Neural progenitor cell (in vitro differentiated cells): ENCODE data around the gene USP54. TPM values are rescaled to one million over a fixed set of nuclear protein-coding genes. Genes with fewer than 3 reads are reported as not detected.

ENCODE experiments used
- DNase-seq: peaks from one replicate; pipeline ENCODE4 v3.0.0-alpha.2; 2016; ENCODE audit warnings: low spot score
- H2AFZ ChIP-seq: fragments of 200-600 bp; sonication (generic); replicated peaks from 2 replicates; pipeline ENCODE4 v1.6.1; 2016; ENCODE audit warnings: antibody characterized with exemption
- H3F3A ChIP-seq: fragments of 200-600 bp; sonication (generic); 2 replicates; pipeline ENCODE4 v1.6.1; 2016; ENCODE audit warnings: antibody characterized with exemption, low read depth
- H3K27ac ChIP-seq: fragments of 200-600 bp; sonication (generic); 2 replicates; pipeline ENCODE4 v1.5.1; 2016; ENCODE audit warnings: mild to moderate bottlenecking
- H3K27me3 ChIP-seq: fragments of 200-600 bp; sonication (generic); 2 replicates; pipeline ENCODE4 v1.6.1; 2016; ENCODE audit warnings: mild to moderate bottlenecking, moderate library complexity
- H3K36me3 ChIP-seq: fragments of 200-600 bp; sonication (generic); 2 replicates; pipeline ENCODE4 v1.5.1; 2016
- H3K4me1 ChIP-seq: fragments of 200-600 bp; sonication (generic); 2 replicates; pipeline ENCODE4 v1.6.1; 2016; ENCODE audit warnings: mixed run types
- H3K4me2 ChIP-seq: fragments of 200-600 bp; sonication (generic); 2 replicates; pipeline ENCODE4 v1.6.1; 2016
- H3K4me3 ChIP-seq: fragments of 200-600 bp; sonication (generic); 2 replicates; pipeline ENCODE4 v1.5.1; 2016
- H3K79me2 ChIP-seq: fragments of 200-600 bp; sonication (generic); 2 replicates; pipeline ENCODE4 v1.6.1; 2016; ENCODE audit warnings: low read depth
- H3K9ac ChIP-seq: fragments of 200-600 bp; sonication (generic); 2 replicates; pipeline ENCODE4 v1.6.1; 2016
- H3K9me3 ChIP-seq: fragments of 200-600 bp; sonication (generic); 2 replicates; pipeline ENCODE4 v1.5.1; 2016; ENCODE audit warnings: low read depth
- H4K20me1 ChIP-seq: fragments of 200-600 bp; sonication (generic); 2 replicates; pipeline ENCODE4 v1.6.1; 2016; ENCODE audit warnings: low read depth
- H3K27ac Mint-ChIP-seq: 3 replicates; pipeline ENCODE4 v1.8.0; 2021; ENCODE audit warnings: mixed read lengths
- H3K27me3 Mint-ChIP-seq: 2 replicates; pipeline ENCODE4 v1.8.0; 2022; ENCODE audit warnings: low read depth, mild to moderate bottlenecking, inconsistent platforms, moderate library complexity, mixed read lengths; ENCODE audit not compliant: insufficient read depth
- H3K36me3 Mint-ChIP-seq: 3 replicates; pipeline ENCODE4 v1.8.0; 2021; ENCODE audit warnings: mixed read lengths
- H3K4me1 Mint-ChIP-seq: 3 replicates; pipeline ENCODE4 v1.8.0; 2021; ENCODE audit warnings: mixed read lengths
- H3K4me3 Mint-ChIP-seq: 3 replicates; pipeline ENCODE4 v1.8.0; 2021; ENCODE audit warnings: mild to moderate bottlenecking, moderate library complexity, mixed read lengths
- H3K9me3 Mint-ChIP-seq: 3 replicates; pipeline ENCODE4 v1.8.0; 2020; ENCODE audit warnings: mixed read lengths
- CTCF ChIP-seq: fragments of 200-600 bp; sonication (generic); IDR thresholded peaks from 2 replicates; pipeline ENCODE4 v1.5.1; 2017; ENCODE audit warnings: antibody characterized with exemption, mild to moderate bottlenecking
- EZH2 ChIP-seq: fragments of 200-600 bp; sonication (generic); IDR thresholded peaks from 2 replicates; pipeline ENCODE4 v1.6.1; 2017; ENCODE audit warnings: antibody characterized with exemption, mild to moderate bottlenecking, moderate library complexity
- EZH2phosphoT487 ChIP-seq: fragments of 200-600 bp; sonication (generic); IDR thresholded peaks from 2 replicates; pipeline ENCODE4 v1.6.1; 2017; ENCODE audit warnings: antibody characterized with exemption
- total RNA-seq: library from RNA; depleted of rRNA; stranded (reverse); fragments of >200 nt; gene quantifications from 2 replicates; pipeline ENCODE4 v1.2.3, GENCODE V29; 2015; ENCODE audit warnings: low replicate concordance

The USP54 gene
- total RNA-seq, 1 donor from 2014 or later = 97.2 TPM

DNA sequence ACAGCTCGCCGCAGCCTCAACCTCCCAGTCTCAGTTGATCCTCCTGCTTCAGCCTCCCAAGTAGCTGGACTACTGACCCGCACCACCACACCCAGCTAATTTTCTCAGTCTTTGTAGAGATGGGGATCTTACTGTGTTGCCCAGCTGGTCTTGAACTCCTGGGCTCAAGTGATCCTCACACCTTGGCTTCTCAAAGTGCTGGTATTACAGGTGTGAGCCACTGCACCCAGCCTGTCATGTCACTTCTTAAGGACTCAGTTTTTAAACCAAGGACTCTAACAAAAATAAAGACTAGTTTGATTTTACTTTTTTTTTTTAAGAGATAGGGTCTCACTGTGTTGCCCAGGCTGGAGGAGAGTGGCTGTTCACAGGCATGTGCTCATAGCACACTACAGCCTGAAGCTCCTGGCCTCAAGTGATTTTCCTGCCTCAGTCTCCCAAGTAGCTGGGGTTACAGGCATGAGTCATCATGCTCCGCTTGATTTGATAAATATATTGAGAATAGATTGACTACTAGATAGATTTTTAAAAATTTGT lies 78.9 kb downstream of the USP54 start:
- H3K27ac Mint-ChIP-seq = no peak overlapping the region
- H3F3A ChIP-seq = no peaks in the 10 kb centered on the region
- peaks cover 14% of the 10 kb centered on the region for H3K36me3 Mint-ChIP-seq
- no peaks in the 10 kb centered on the region for H4K20me1 ChIP-seq
- no peak overlapping the region for H3K9ac ChIP-seq
- H3K4me3 Mint-ChIP-seq = no peak overlapping the region
- H3K9me3 ChIP-seq = no peaks in the 10 kb centered on the region
- no peaks in the 10 kb centered on the region for H3K4me1 Mint-ChIP-seq
- H3K4me1 ChIP-seq = no peaks in the 10 kb centered on the region
- H3K36me3 ChIP-seq = no peaks in the 10 kb centered on the region
- peaks cover 2% of the 10 kb centered on the region for H3K27me3 Mint-ChIP-seq
- no peaks in the 10 kb centered on the region for H3K9me3 Mint-ChIP-seq
- H3K79me2 ChIP-seq = no peaks in the 10 kb centered on the region
- no peaks in the 10 kb centered on the region for H3K27me3 ChIP-seq
- no peak overlapping the region for H3K27ac ChIP-seq
- no peak overlapping the region for H2AFZ ChIP-seq
- no peak overlapping the region for H3K4me2 ChIP-seq
- TF ChIP-seq EZH2 (no peak), EZH2phosphoT487 (no peak), CTCF (no peak)
- no peak for DNase-seq
- H3K4me3 ChIP-seq = no peak overlapping the region

GRCh38 chr10:73509695-73510094 lies 81.4 kb downstream of the USP54 start:
- Histone ChIP-seq H2AFZ (no peak overlapping the region), H3K4me2 (no peak overlapping the region), H3K4me3 (no peak overlapping the region), H3K27me3 (no peaks in the 10 kb centered on the region), H4K20me1 (no peaks in the 10 kb centered on the region), H3K9me3 (no peaks in the 10 kb centered on the region), H3K9ac (no peak overlapping the region), H3K4me1 (no peaks in the 10 kb centered on the region), H3F3A (no peaks in the 10 kb centered on the region), H3K27ac (no peak overlapping the region), H3K36me3 (no peaks in the 10 kb centered on the region), H3K79me2 (no peaks in the 10 kb centered on the region)
- TF ChIP-seq CTCF = no peak
- no peak for TF ChIP-seq EZH2
- no peak for TF ChIP-seq EZH2phosphoT487
- Mint-ChIP-seq H3K4me3 (no peak overlapping the region), H3K4me1 (no peaks in the 10 kb centered on the region), H3K36me3 (peaks cover 13% of the 10 kb centered on the region), H3K27ac (no peak overlapping the region), H3K27me3 (peaks cover 2% of the 10 kb centered on the region), H3K9me3 (no peaks in the 10 kb centered on the region)
- DNase-seq = no peak

DNA sequence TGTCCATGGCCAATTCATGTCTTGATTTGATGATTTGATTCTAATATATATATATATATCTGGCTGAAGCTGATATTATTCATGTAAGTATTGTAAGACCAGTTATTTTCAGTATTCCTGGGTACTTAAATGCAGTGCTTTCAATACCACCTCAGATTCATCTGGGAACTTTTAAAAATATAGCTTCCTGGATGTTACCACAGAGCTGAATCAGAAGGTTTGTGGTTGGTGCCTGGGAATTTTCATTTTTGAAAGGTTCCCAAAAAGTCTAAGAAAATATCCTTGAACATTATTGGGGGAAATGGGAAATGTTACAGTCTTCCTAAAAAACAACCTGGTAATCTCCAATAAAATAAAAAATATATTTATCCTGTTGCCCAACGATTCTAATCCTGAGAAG lies 84.7 kb downstream of the USP54 start:
- no peak overlapping the region for H3K9ac ChIP-seq
- no peak overlapping the region for H2AFZ ChIP-seq
- H3K27me3 ChIP-seq = no peaks in the 10 kb centered on the region
- no peaks in the 10 kb centered on the region for H3F3A ChIP-seq
- no peak overlapping the region for H3K4me3 ChIP-seq
- no peaks in the 10 kb centered on the region for H4K20me1 ChIP-seq
- Mint-ChIP-seq H3K27me3 (peaks cover 2% of the 10 kb centered on the region), H3K9me3 (no peaks in the 10 kb centered on the region), H3K36me3 (peaks cover 14% of the 10 kb centered on the region), H3K4me3 (no peak overlapping the region), H3K4me1 (no peaks in the 10 kb centered on the region), H3K27ac (no peak overlapping the region)
- no peaks in the 10 kb centered on the region for H3K9me3 ChIP-seq
- TF ChIP-seq EZH2phosphoT487 (no peak), CTCF (no peak), EZH2 (no peak)
- H3K4me1 ChIP-seq = no peaks in the 10 kb centered on the region
- no peak overlapping the region for H3K4me2 ChIP-seq
- H3K79me2 ChIP-seq = no peaks in the 10 kb centered on the region
- H3K27ac ChIP-seq = no peak overlapping the region
- H3K36me3 ChIP-seq = no peaks in the 10 kb centered on the region
- no peak for DNase-seq
